ENCODE data around the gene NOS1AP.
"Not testable (repeated sequence)": the region's sequence is repeated elsewhere in the genome, so short reads cannot be mapped to it uniquely, and the experiment has no call there.

The NOS1AP gene

GRCh38 chr1:162069334-162070093 is at the start of gene NOS1AP:
Gene NOS1AP, plus strand, starts transcription at chr1:162069691. Its CDS starts 487 bp downstream, at chr1:162070178.
- peak; percentile 65 for DNase-seq

- DNase-seq: no peak
Measured at GRCh38 chr1:162020150-162020549, 49.3 kb upstream of the NOS1AP start.

- DNase-seq: no peak
Measured at GRCh38 chr1:162021124-162021523, 48.4 kb upstream of the NOS1AP start.

- DNase-seq: no peak
Measured at GRCh38 chr1:162022626-162023025, 46.9 kb upstream of the NOS1AP start.

- no peak for DNase-seq
Measured at GRCh38 chr1:162023181-162023546, 46.3 kb upstream of the NOS1AP start.

- DNase-seq: peak; percentile 13
Measured at GRCh38 chr1:162023547-162024501, 45.7 kb upstream of the NOS1AP start, which contains the start of gene OLFML2B. Gene OLFML2B, minus strand, starts transcription at chr1:162023869. Its CDS starts 439 bp downstream, at chr1:162023430.

- no peak for DNase-seq
Measured at GRCh38 chr1:162025541-162025940, 44.0 kb upstream of the NOS1AP start.

- no peak for DNase-seq
Measured at GRCh38 chr1:162026881-162027280, 42.6 kb upstream of the NOS1AP start.

- no peak for DNase-seq
Measured at GRCh38 chr1:162028726-162029125, 40.8 kb upstream of the NOS1AP start.

- DNase-seq: no peak
Measured at GRCh38 chr1:162029157-162029556, 40.3 kb upstream of the NOS1AP start.

- no peak for DNase-seq
Measured at GRCh38 chr1:162030759-162031280, 38.7 kb upstream of the NOS1AP start.

GRCh38 chr1:162033428-162033827 is 36.1 kb upstream of the NOS1AP start:
- no peak for DNase-seq

- no peak for DNase-seq
Measured at GRCh38 chr1:162035241-162035640, 34.2 kb upstream of the NOS1AP start.

- no peak for DNase-seq
Measured at GRCh38 chr1:162036163-162036562, 33.3 kb upstream of the NOS1AP start.

- no peak for DNase-seq
Measured at GRCh38 chr1:162038624-162039023, 30.9 kb upstream of the NOS1AP start.

GRCh38 chr1:162040001-162040400 is 29.5 kb upstream of the NOS1AP start:
- no peak for DNase-seq

GRCh38 chr1:162040657-162041056 is 28.8 kb upstream of the NOS1AP start:
- DNase-seq: no peak

- no peak for DNase-seq
Measured at GRCh38 chr1:162042361-162042760, 27.1 kb upstream of the NOS1AP start.

GRCh38 chr1:162046921-162047320 is 22.6 kb upstream of the NOS1AP start:
- DNase-seq: no peak

GRCh38 chr1:162053949-162054348 is 15.5 kb upstream of the NOS1AP start:
- not testable (repeated sequence) for DNase-seq

- no peak for DNase-seq
Measured at GRCh38 chr1:162055062-162055461, 14.4 kb upstream of the NOS1AP start.

GRCh38 chr1:162056043-162056442 is 13.4 kb upstream of the NOS1AP start:
- DNase-seq: peak; percentile 70

- DNase-seq: no peak
Measured at GRCh38 chr1:162056579-162056978, 12.9 kb upstream of the NOS1AP start.

- DNase-seq: no peak
Measured at GRCh38 chr1:162059721-162060120, 9.8 kb upstream of the NOS1AP start.
